Measurements from ENCODE around the gene TRIM40. TPM values are rescaled to one million over a fixed set of nuclear protein-coding genes. Genes with fewer than 3 reads are reported as not detected.

The TRIM40 gene
- total and polyA plus RNA-seq, 2 experiments from 2014 or later, result 0.34 to 1.0 TPM

- DNase-seq (ENCODE audit: low spot score), result no peak
- TF ChIP-seq EZH2phosphoT487 (IDR thresholded peaks at IDR 0.05; ENCODE audit: low read depth, severe bottlenecking, unreplicated experiment) (no peak), CTCF (IDR thresholded peaks at IDR 0.05; ENCODE audit: poor library complexity) (no peak), EZH2 (IDR thresholded peaks at IDR 0.05; ENCODE audit: borderline replicate concordance) (no peak)
- Histone ChIP-seq H3K4me1 (ENCODE audit: insufficient read depth) (peaks cover 6% of the 10 kb centered on the region), H3K79me2 (no peaks in the 10 kb centered on the region), H4K20me1 (ENCODE audit: insufficient read depth, poor library complexity, severe bottlenecking) (no peaks in the 10 kb centered on the region), H3K9me2 (replicated peaks; ENCODE audit: insufficient read depth) (no peaks in the 10 kb centered on the region), H3K27me3 (peaks cover 12% of the 10 kb centered on the region), H3K9me3 (ENCODE audit: low read depth) (no peaks in the 10 kb centered on the region), H3K4me3 (no peak overlapping the region), H3K27ac (no peak overlapping the region), H3K4me2 (no peak overlapping the region), H2AFZ (no peak overlapping the region), H3K36me3 (replicated peaks; ENCODE audit: insufficient read depth, low read depth) (no peaks in the 10 kb centered on the region)
- WGBS (ENCODE audit: low lambda C conversion rate, missing lambda C conversion rate), result 83% methylated on average over 10 of the region's 10 CpGs
Observed at GRCh38 chr6:30121446-30122366, 14.2 kb upstream of the TRIM40 start.

GRCh38 chr6:30122515-30122914 lies 13.4 kb upstream of the TRIM40 start:
- TF ChIP-seq CTCF (IDR thresholded peaks at IDR 0.05; ENCODE audit: poor library complexity) (no peak), EZH2 (IDR thresholded peaks at IDR 0.05; ENCODE audit: borderline replicate concordance) (no peak), EZH2phosphoT487 (IDR thresholded peaks at IDR 0.05; ENCODE audit: low read depth, severe bottlenecking, unreplicated experiment) (no peak)
- Histone ChIP-seq H3K79me2 (no peaks in the 10 kb centered on the region), H3K27me3 (peaks cover 18% of the 10 kb centered on the region), H3K4me3 (no peak overlapping the region), H4K20me1 (ENCODE audit: insufficient read depth, poor library complexity, severe bottlenecking) (no peaks in the 10 kb centered on the region), H3K9me2 (replicated peaks; ENCODE audit: insufficient read depth) (no peaks in the 10 kb centered on the region), H3K27ac (no peak overlapping the region), H3K4me2 (no peak overlapping the region), H3K4me1 (ENCODE audit: insufficient read depth) (peaks cover 12% of the 10 kb centered on the region), H3K36me3 (replicated peaks; ENCODE audit: insufficient read depth, low read depth) (no peaks in the 10 kb centered on the region), H3K9me3 (ENCODE audit: low read depth) (no peaks in the 10 kb centered on the region), H2AFZ (no peak overlapping the region)
- DNase-seq (ENCODE audit: low spot score), result no peak
- 63% methylated on average over 2 of the region's 2 CpGs for WGBS (ENCODE audit: low lambda C conversion rate, missing lambda C conversion rate)

GRCh38 chr6:30127238-30128093 lies 8.5 kb upstream of the TRIM40 start:
- Histone ChIP-seq H3K4me1 (ENCODE audit: insufficient read depth) (peaks cover 19% of the 10 kb centered on the region), H3K36me3 (replicated peaks; ENCODE audit: insufficient read depth, low read depth) (no peaks in the 10 kb centered on the region), H3K27me3 (peaks cover 44% of the 10 kb centered on the region), H3K9me2 (replicated peaks; ENCODE audit: insufficient read depth) (no peaks in the 10 kb centered on the region), H3K4me3 (peak overlapping the region; percentile 5), H4K20me1 (ENCODE audit: insufficient read depth, poor library complexity, severe bottlenecking) (no peaks in the 10 kb centered on the region), H3K9me3 (ENCODE audit: low read depth) (no peaks in the 10 kb centered on the region), H3K27ac (no peak overlapping the region), H3K4me2 (peak overlapping the region; percentile 76), H3K79me2 (no peaks in the 10 kb centered on the region), H2AFZ (peak overlapping the region; percentile 64)
- WGBS (ENCODE audit: low lambda C conversion rate, missing lambda C conversion rate), result 7% methylated on average over 49 of the region's 50 CpGs
- no peak for DNase-seq (ENCODE audit: low spot score)
- peak; percentile 57 for TF ChIP-seq EZH2 (IDR thresholded peaks at IDR 0.05; ENCODE audit: borderline replicate concordance)
- TF ChIP-seq CTCF (IDR thresholded peaks at IDR 0.05; ENCODE audit: poor library complexity), result no peak
